Measurements from ENCODE around the gene HOPX. TPM values are rescaled to one million over a fixed set of nuclear protein-coding genes. Genes with fewer than 3 reads are reported as not detected.
"Not testable (repeated sequence)": the region's sequence is repeated elsewhere in the genome, so short reads cannot be mapped to it uniquely, and the experiment has no call there.

The HOPX gene
- total RNA-seq, 1 experiment from 2014 or later = 0.26 TPM

- ChIA-PET POLR2A (no interaction called here), CTCF (no interaction called here)
These were observed 43.9 kb downstream of the HOPX start for GRCh38 chr4:56637154-56637553.

GRCh38 chr4:56634954-56635353 lies 46.1 kb downstream of the HOPX start:
- H3K4me3 Mint-ChIP-seq; H3K4me1 Mint-ChIP-seq; H3K36me3 Mint-ChIP-seq; CTCF ChIA-PET; DNase-seq (ENCODE audit: low spot score); H3K27ac Mint-ChIP-seq; POLR2A ChIA-PET; ATAC-seq: not testable (repeated sequence)
- Mint-ChIP-seq H3K27me3 (ENCODE audit: low read depth) (peaks cover 17% of the 10 kb centered on the region), H3K9me3 (peaks cover 12% of the 10 kb centered on the region)

More at GRCh38 chr4:56637154-56637553, 43.9 kb downstream of the HOPX start:
- Mint-ChIP-seq H3K9me3 (peaks cover 12% of the 10 kb centered on the region), H3K36me3 (no peaks in the 10 kb centered on the region), H3K27me3 (ENCODE audit: low read depth) (peaks cover 8% of the 10 kb centered on the region), H3K4me1 (no peaks in the 10 kb centered on the region), H3K27ac (no peak overlapping the region), H3K4me3 (no peak overlapping the region)
- DNase-seq (ENCODE audit: low spot score) (no peak), ATAC-seq (no peak)
- TF ChIP-seq SOX15 (CRISPR knock-in tag; IDR thresholded peaks at IDR 0.05) = no peak
- TF ChIP-seq USF1 (CRISPR knock-in tag; IDR thresholded peaks at IDR 0.05) = no peak
- no peak for TF ChIP-seq TCF7 (CRISPR knock-in tag; IDR thresholded peaks at IDR 0.05; ENCODE audit: low read depth)
- TF ChIP-seq NFE2L1 (CRISPR knock-in tag; IDR thresholded peaks at IDR 0.05) = no peak
- TF ChIP-seq NR2C2 (CRISPR knock-in tag; IDR thresholded peaks at IDR 0.05) = no peak
- TF ChIP-seq E2F5 (CRISPR knock-in tag; IDR thresholded peaks at IDR 0.05) = no peak
- no peak for TF ChIP-seq AFF4 (CRISPR knock-in tag; IDR thresholded peaks at IDR 0.05; ENCODE audit: borderline replicate concordance)
- TF ChIP-seq FOXK1 (CRISPR knock-in tag; IDR thresholded peaks at IDR 0.05) = no peak
- TF ChIP-seq ZNF512 (CRISPR knock-in tag; IDR thresholded peaks at IDR 0.05; ENCODE audit: borderline replicate concordance) = no peak
- TF ChIP-seq ZBTB21 (CRISPR knock-in tag; IDR thresholded peaks at IDR 0.05; ENCODE audit: borderline replicate concordance) = no peak
- no peak for TF ChIP-seq HMGA2 (CRISPR knock-in tag; IDR thresholded peaks at IDR 0.05)
- TF ChIP-seq STAT6 (CRISPR knock-in tag; conservative IDR thresholded peaks at IDR 0.05; ENCODE audit: low read depth) = no peak
- TF ChIP-seq ZMAT4 (CRISPR knock-in tag; IDR thresholded peaks at IDR 0.05) = no peak
- no peak for TF ChIP-seq NR1H2 (CRISPR knock-in tag; IDR thresholded peaks at IDR 0.05)
- no peak for TF ChIP-seq JAZF1 (CRISPR knock-in tag; IDR thresholded peaks at IDR 0.05)

Data from WTC11 (cell line).